CD4-positive, alpha-beta T cell treated with Interleukin-1 beta for 1 hour (primary cell): ENCODE data around the gene UCP1.
"Not testable (repeated sequence)": the region's sequence is repeated elsewhere in the genome, so short reads cannot be mapped to it uniquely, and the experiment has no call there.

Experiments
- DNase-seq, 2 donors: peaks; one replicate each; pipeline ENCODE4 v3.0.0-alpha.2; 2020 to 2022

Gene UCP1

DNA sequence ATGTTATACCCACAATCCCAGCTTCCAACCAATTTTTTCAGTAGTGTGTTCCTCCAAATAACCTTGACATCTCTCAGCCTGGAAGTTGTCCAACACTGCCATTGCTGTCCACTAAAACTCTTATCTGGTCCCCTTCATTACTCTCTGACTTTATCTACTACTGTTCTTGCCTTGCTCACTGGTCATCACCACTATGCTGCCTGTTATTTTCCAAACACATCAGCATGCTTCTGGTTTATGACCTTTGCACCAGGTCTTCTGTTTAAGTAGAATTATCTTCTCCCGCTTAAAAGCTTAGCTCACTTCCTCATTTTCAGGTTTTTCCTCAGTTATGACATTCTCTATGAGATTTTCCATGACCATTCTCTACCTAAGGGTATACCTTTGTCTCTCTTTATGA is 39.3 kb downstream of the UCP1 start:
- no peak for DNase-seq

GRCh38 chr4:140523857-140524742 is 44.7 kb downstream of the UCP1 start, which contains the start of gene ELMOD2:
TSS of gene ELMOD2 (plus strand) at chr4:140524168. CDS start at chr4:140525429, 1,261 bp downstream.
- DNase-seq: peak; percentile 97 to 98

DNA sequence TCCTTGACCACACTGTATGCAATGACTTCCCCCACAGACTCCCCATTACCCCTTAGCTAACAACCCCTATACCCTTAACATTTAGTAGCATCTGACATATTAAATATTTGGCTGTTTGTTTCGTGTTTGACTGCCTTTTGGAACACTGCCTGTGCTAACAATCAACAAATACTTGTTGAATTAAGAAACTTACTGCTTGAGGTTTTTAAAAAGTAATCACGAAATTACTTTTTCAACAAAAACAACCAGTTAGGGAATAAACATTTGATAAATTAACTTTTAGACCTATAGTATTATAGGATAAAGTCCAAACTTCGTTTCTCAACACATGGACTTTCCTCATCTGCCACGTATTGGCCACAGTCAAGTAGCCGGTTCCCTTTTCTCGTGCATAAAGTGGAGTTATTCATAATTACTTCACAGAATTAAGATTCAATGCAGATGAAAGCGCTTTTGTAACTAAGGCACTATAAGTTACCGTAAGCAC is 45.3 kb downstream of the UCP1 start:
- no peak for DNase-seq

DNA sequence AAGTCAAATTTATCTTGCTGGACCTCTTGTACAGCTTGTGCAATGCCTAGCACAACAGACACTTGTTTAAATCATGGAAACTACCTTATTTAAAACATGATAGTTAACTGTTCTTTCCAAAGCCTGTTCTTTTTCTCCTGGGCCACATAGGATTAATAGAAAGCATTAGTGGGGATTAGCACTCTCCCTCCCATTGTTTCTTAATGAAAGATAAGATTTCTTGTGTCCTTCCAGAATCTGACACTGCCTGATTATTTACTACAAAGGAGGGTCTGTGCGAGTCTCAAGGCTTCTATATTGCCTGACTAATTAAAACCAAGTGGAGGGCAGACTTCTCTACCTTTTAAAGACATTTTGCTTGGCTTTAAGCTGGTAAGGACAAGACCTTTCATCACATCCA is 53.3 kb downstream of the UCP1 start:
- DNase-seq: no peak

DNA sequence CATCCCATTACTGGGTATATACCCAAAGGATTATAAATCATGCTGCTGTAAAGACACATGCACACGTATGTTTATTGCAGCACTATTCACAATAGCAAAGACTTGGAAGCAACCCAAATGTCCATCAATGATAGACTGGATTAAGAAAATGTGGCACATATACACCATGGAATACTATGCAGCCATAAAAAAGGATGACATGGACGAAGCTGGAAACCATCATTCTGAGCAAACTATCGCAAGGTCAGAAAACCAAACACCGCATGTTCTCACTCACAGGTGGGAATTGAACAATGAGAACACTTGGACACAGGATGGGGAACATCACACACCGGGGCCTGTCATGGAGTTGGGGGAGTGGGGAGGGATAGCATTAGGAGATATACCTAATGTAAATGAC is 55.0 kb downstream of the UCP1 start:
- DNase-seq: not testable (repeated sequence)
